HG03108 (cell line): ENCODE measurements around the gene PTPRE.

Source experiments
- ATAC-seq: cut with Tn5 transposase; IDR thresholded peaks from one replicate; pipeline ENCODE4 v1.9.1; 2021; ENCODE audit warnings: moderate library complexity; ENCODE audit not compliant: unreplicated experiment

Gene PTPRE

DNA sequence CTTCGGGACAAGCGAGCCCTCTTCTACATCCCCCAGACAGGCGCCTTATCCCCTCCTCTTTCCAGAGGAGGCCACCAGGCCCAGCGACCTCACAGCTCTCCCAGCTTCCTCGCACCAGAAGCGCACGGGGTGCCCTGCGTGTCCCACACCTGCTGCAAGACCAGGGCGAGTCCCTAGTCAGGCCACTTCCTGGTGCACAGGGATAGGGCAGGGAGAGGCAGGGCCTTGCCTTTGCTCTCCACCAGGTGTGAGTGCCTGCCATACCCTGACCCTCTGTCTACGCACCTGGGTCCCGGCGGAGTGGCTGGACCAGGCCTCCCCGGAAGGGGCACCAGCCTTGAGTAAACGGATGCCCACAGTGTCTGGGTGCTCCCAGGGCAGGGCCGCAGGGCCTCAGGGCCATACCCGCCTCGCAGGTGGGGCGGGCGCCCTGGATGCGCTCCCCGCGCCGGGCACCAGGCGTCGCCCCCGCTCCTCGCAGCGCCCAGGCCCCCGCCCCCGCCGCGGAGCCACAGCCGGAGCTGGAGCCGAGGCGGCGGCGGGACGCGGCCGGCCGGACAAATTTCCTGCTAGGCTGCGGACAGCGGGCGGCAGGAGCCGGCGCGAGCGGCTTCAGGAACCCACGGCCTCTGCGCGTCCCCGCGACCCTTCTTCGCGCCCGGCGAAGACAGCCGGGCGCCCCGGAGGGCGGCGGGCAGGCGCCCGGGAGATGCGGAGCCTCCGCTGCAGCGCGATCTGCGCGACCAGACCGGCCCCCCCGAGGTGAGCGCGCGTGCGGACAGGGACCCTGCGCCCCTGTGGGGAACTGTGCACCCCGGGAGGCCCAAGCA lies at the start of gene PTPRE:
Gene PTPRE (plus strand): TSS at position 556 of the 830 bp plus-strand sequence. CDS start 133,779 bp downstream, outside the sequence.
- ATAC-seq: peak; percentile 87

GRCh38 chr10:127860592-127860991 lies 46.3 kb upstream of the PTPRE start:
- no peak for ATAC-seq

GRCh38 chr10:127863231-127863825 lies 43.6 kb upstream of the PTPRE start:
- ATAC-seq: no peak

GRCh38 chr10:127866276-127867013 lies 40.5 kb upstream of the PTPRE start:
- no peak for ATAC-seq

- no peak for ATAC-seq
Measured at GRCh38 chr10:127867805-127868204, 39.1 kb upstream of the PTPRE start.

- ATAC-seq: no peak
Measured at GRCh38 chr10:127869329-127869728, 37.6 kb upstream of the PTPRE start.

GRCh38 chr10:127871631-127872010 lies 35.3 kb upstream of the PTPRE start:
- no peak for ATAC-seq

DNA sequence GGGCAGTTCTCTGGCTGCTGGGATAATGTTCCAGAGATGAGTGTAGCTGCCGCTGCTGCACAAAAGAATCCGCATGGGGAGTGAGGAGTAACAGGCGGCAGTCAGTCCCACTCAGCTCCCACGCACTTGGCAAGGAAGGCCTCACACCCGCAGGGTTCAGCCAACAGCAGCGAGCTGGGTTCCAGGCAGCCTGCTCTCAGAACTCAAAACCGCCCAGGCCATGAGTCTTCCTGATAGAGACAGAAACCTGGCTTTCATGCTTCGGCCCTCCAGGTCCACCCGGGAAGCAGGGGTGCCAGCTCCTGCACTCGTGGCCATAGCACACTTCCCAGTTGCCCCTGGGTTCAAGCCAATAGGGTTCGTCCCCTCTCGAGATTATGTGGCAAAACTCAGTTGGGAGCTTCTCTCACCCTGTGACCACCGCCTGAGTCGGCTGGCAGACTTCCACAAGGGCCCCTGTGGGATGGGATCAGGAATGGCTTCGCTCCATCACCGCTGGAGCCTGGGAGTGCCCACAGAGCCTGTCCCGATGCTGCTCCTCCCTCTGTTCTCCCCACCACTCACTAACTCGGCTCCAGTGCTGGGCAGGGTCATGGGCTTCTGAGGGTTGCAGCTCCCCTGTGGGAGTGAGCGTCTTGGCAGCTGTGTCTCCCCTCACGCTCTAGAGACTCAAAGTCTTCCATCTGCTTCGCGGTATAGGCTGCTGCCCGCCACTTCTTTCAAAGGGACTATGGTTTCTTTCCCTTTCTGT lies 34.7 kb upstream of the PTPRE start:
- ATAC-seq: no peak

- ATAC-seq: no peak
Measured at GRCh38 chr10:127872871-127873600, 33.9 kb upstream of the PTPRE start.

DNA sequence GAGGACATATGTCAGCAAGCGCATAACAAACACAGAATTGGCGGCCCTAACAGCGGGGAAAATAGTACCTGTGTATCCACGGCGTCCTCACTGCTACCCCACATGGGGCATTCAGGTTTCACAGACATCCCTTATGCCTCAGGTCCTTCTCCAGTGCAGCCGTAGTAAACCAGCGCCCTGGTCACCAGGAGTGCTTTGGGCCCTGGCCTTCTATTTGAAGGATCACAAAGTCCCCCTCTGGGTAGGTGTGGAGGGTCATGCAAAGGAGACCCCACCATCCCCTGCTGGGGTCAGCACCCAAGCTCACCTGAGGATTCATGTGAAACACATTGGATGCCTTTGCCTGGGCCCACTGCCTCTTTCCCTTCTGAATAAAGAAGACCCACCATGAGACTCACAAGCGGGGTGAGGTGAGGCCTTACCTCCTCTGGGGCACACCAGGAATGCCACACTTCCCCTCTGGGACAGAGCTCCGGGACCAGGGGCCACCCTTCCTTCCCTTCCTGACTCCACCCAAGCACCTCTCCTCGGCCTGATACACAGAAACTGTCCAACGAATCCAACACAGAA lies 32.9 kb upstream of the PTPRE start:
- no peak for ATAC-seq

- no peak for ATAC-seq
Measured at GRCh38 chr10:127874671-127875448, 32.0 kb upstream of the PTPRE start.

GRCh38 chr10:127875449-127875765 lies 31.5 kb upstream of the PTPRE start:
- ATAC-seq: no peak

- no peak for ATAC-seq
Measured at GRCh38 chr10:127875916-127876315, 31.0 kb upstream of the PTPRE start.

DNA sequence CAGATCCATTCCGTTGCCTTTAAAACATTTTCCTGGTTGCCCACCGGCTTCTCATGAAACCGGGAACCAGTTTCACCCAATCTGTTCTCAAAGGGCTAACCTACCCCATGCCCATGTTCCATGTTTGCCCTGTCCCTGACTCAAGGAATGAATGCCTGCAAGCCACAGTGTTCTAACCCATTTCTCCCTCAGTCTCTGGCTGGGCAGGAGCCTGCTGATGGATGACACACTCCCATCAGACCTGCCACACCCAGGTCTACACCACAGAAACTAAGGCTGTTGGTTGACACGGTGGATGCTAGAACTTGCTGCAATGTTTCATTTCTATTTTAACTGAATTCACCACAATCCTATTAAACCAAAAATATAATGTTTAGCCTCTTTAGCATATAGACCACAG lies 29.8 kb upstream of the PTPRE start:
- no peak for ATAC-seq

DNA sequence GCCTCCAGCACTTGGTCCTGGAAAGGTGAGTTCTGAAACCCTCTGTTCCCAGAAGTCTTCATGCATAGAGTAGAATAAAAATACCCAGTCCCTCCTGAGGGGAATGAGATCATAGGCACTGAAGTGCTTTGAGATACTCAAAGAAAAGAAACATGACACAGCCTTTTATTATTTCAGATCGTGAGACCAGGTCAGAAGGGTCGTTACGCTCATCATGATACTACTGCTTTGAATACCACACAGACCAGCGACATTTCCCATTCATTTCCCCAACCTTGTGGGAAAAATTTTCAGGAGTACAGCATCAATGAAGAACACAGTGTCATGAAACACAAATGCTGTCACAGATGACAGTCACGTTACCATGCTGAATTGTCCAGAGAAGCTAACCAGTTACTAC lies 29.2 kb upstream of the PTPRE start:
- ATAC-seq: no peak

DNA sequence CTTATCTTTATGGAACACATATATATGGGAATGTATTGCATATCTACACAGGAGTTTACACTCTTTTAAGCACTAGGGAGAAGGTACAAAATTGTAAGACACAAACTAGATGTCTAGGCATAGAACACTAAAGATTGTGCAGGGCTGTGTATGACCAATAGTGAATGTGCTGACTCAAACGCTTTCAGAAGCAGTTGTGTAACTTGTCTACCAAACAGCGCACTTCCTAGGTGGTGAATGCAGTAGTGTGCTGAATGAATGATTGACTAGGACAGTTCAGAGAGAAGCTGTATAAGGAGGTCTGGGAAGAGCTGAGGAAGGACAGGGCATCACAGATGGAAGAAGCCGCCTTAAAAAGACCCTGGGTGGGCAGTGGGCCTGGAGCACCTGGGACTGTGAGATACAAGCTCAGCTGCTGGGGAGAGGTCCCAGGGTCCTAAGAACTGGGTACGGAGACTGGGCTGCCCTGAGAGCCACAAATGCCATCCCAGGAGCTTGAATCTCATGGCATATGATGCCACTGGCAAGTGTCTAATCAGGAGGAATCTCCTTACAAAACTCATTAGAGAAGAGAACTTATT lies 28.3 kb upstream of the PTPRE start:
- no peak for ATAC-seq

DNA sequence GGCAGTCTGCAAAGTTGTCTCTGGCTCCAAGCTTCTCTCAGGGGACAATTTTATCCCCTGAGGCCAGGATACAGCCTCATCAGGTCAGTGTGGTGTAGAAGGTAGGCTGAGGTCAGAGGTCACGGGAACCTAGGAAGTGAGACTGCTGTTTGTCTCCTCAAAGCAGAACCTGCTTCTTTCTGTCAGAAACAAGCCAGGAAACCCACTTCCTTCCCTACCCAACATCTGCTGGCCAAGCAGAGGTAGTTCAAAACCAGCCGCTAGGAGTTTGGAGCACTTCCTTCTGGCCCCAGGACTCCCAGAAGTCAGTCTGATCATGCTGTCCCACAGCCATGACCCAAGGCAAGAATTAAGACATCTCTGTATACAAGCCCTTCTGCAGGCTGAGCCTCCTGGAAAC lies 26.3 kb upstream of the PTPRE start:
- no peak for ATAC-seq

GRCh38 chr10:127881262-127881661 lies 25.6 kb upstream of the PTPRE start:
- no peak for ATAC-seq

DNA sequence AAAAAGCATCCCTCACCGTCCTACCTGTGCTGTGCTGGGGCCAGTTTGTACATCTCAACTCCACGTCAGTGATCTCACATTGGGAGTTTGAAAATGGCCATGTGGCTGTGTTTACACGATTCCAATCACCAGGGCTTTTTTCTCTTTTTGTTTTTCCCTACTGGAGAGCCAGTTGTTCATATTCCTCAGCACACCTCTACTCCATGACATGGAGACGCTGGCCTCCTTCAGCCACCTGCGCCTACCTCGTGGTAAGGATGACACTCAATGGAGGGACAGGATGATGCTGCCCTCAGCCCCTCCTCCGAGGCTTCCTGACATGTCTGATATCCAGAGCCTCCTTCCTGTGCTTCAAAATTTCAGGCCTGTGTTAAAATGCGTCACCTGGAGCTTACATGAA lies 24.5 kb upstream of the PTPRE start:
- no peak for ATAC-seq
